Uterus (tissue), 4 donors: ENCODE data around the gene RELL2. TPM values are rescaled to one million over a fixed set of nuclear protein-coding genes. Genes with fewer than 3 reads are reported as not detected.

ENCODE experiments used
- DNase-seq, 2 donors: peaks; one replicate each; pipeline ENCODE4 v3.0.0-alpha.2; 2019 to 2020
- H3K27ac ChIP-seq, 2 donors: fragments of 200-600 bp; sonication (generic); 1 replicate in 1 of 2; 2 replicates in 1 of 2; pipeline ENCODE4 v1.5.1; 2016 to 2018
- H3K27me3 ChIP-seq, 2 donors: fragments of 200-600 bp; sonication (generic); one replicate each; pipeline ENCODE4 v1.5.1; 2018 to 2019; ENCODE audit warnings: control low read depth in 1 of 2
- H3K36me3 ChIP-seq, 2 donors: fragments of 200-600 bp; sonication (generic); one replicate each; pipeline ENCODE4 v1.5.1; 2019; ENCODE audit warnings: control low read depth in 1 of 2
- H3K4me1 ChIP-seq, 2 donors: fragments of 200-600 bp; sonication (generic); one replicate each; pipeline ENCODE4 v1.5.1; 2018 to 2019; ENCODE audit warnings: control low read depth in 1 of 2
- H3K4me3 ChIP-seq, 2 donors: fragments of 200-600 bp; sonication (generic); 1 replicate in 1 of 2; 2 replicates in 1 of 2; pipeline ENCODE4 v1.5.1; 2018 to 2019; ENCODE audit warnings: mild to moderate bottlenecking in 1 of 2
- H3K9me3 ChIP-seq, 2 donors: fragments of 200-600 bp; sonication (generic); one replicate each; pipeline ENCODE4 v1.5.1; 2019; ENCODE audit warnings: control low read depth in 1 of 2
- POLR2A ChIP-seq, 2 donors: fragments of 450-650 bp; IDR thresholded peaks; one replicate each; pipeline ENCODE4 v1.6.1; 2016; ENCODE audit warnings: antibody characterized with exemption in 2 of 2, mild to moderate bottlenecking in 1 of 2, moderate library complexity in 1 of 2
- intact Hi-C: fragments of 100-400 bp; cut with DNase I; formaldehyde crosslinking; loops from one replicate; pipeline ENCODE4 v1.15.1; 2023; ENCODE audit warnings: low total_unique reads
- total RNA-seq, 4 donors: library from RNA; depleted of rRNA in 3 of 4; stranded (reverse); fragments of >200 nt in 3 of 4; gene quantifications; one replicate each; pipeline versions ENCODE4 v1.1.0 to v1.2.4, GENCODE V29; 2014 to 2023
- TF ChIP-seq, protein P1 (sequence below), 4 experiments: fragments of 200-600 bp in 2 of 4; fragments of 450-650 bp in 2 of 4; sonication (generic) in 2 of 4; IDR thresholded peaks; one replicate each; pipeline ENCODE4 v1.5.1; 2016 to 2019; ENCODE audit warnings: antibody characterized with exemption in 4 of 4, mild to moderate bottlenecking in 2 of 4, moderate library complexity in 1 of 4
- donor health status: DM: yes; HTN: yes; CAD: no.

The RELL2 gene
- total RNA-seq, 4 donors from 2014 or later = 0.35 to 1.7 TPM; not detected in 2

DNA sequence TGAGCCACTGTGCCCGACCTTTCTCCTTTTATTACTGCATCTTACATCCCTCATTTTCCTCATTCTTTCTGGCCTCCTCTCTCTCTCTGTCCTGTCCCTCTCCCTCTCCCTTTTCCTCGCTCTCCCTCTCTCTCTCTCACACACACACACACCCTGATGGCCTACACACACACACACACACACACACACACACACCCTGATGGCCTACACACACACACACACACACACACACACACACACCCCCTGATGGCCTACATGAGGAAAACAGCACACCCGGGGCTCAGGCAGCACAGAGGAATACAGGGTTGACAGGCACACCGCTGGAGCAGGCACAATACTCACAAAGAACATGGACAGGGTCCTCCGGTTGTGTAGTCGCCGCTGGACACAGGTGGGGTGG, 18.2 kb downstream of the RELL2 start:
- no peak for TF ChIP-seq POLR2A (IDR thresholded peaks at IDR 0.05)
- TF ChIP-seq, protein P1, sequence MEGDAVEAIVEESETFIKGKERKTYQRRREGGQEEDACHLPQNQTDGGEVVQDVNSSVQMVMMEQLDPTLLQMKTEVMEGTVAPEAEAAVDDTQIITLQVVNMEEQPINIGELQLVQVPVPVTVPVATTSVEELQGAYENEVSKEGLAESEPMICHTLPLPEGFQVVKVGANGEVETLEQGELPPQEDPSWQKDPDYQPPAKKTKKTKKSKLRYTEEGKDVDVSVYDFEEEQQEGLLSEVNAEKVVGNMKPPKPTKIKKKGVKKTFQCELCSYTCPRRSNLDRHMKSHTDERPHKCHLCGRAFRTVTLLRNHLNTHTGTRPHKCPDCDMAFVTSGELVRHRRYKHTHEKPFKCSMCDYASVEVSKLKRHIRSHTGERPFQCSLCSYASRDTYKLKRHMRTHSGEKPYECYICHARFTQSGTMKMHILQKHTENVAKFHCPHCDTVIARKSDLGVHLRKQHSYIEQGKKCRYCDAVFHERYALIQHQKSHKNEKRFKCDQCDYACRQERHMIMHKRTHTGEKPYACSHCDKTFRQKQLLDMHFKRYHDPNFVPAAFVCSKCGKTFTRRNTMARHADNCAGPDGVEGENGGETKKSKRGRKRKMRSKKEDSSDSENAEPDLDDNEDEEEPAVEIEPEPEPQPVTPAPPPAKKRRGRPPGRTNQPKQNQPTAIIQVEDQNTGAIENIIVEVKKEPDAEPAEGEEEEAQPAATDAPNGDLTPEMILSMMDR (IDR thresholded peaks at IDR 0.05) = no peak
- intact Hi-C loops = no loop called here
- H3K27me3 ChIP-seq = no peaks in the 10 kb centered on the region
- no peaks in the 10 kb centered on the region for H3K9me3 ChIP-seq
- H3K4me1 ChIP-seq = no peaks in the 10 kb centered on the region
- no peak overlapping the region for H3K4me3 ChIP-seq
- H3K36me3 ChIP-seq = no peaks in the 10 kb centered on the region
- H3K27ac ChIP-seq = no peak overlapping the region
- no peak for DNase-seq

DNA sequence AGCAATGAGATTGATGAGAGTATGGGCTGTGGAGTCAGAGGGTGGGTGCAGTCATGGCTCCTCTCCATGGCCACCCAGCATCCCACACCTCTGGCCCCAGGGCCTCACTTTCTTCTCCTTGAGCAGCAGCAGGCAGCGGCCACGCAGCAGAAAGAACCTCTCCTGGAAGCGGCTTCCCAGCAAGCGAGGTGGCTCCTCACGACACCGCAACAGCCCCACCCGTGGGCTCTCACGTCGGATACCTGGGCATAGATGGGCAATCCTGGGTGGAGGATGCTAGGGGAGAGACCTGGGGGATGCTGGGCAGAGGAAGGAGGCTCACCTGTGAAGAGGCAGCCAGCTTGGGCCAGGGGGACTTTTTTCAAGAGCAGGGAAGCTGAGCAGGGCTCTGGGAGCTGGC, 19.6 kb downstream of the RELL2 start:
- TF ChIP-seq, protein P1 (IDR thresholded peaks at IDR 0.05) = no peak
- no peak for TF ChIP-seq POLR2A (IDR thresholded peaks at IDR 0.05)
- no peaks in the 10 kb centered on the region for H3K27me3 ChIP-seq

DNA sequence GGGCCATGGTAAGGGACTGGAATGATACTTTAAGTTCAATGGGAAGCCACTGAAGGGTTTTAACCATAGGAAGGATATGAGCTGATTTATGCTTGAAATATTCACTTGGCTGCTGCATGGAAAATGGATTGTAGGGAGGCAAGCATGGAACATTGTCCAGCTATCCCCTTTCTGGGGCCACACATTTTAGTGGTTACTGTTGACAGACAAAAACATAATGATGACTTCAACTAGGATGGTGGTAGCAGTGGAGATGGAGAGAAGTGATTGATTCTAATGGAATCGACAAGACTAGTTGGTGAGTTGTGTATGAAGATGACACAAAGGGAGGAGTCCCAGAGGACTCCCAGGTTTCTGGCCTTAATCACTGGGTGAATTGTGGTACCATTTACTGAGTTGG, 20.6 kb downstream of the RELL2 start:
- H3K27me3 ChIP-seq = no peaks in the 10 kb centered on the region
- H3K4me3 ChIP-seq = no peak overlapping the region
- intact Hi-C loops = no loop called here
- H3K9me3 ChIP-seq = no peaks in the 10 kb centered on the region
- no peaks in the 10 kb centered on the region for H3K4me1 ChIP-seq
- no peak for DNase-seq
- no peaks in the 10 kb centered on the region for H3K36me3 ChIP-seq
- TF ChIP-seq, protein P1 (IDR thresholded peaks at IDR 0.05) = no peak
- TF ChIP-seq POLR2A (IDR thresholded peaks at IDR 0.05) = no peak
- no peak overlapping the region for H3K27ac ChIP-seq

More for the DNA sequence above, 19.6 kb downstream of the RELL2 start:
- H3K36me3 ChIP-seq = no peaks in the 10 kb centered on the region
- no peak overlapping the region for H3K4me3 ChIP-seq
- H3K4me1 ChIP-seq = no peaks in the 10 kb centered on the region
- intact Hi-C loops = no loop called here
- H3K27ac ChIP-seq = no peak overlapping the region
- no peak for DNase-seq
- H3K9me3 ChIP-seq = no peaks in the 10 kb centered on the region

DNA sequence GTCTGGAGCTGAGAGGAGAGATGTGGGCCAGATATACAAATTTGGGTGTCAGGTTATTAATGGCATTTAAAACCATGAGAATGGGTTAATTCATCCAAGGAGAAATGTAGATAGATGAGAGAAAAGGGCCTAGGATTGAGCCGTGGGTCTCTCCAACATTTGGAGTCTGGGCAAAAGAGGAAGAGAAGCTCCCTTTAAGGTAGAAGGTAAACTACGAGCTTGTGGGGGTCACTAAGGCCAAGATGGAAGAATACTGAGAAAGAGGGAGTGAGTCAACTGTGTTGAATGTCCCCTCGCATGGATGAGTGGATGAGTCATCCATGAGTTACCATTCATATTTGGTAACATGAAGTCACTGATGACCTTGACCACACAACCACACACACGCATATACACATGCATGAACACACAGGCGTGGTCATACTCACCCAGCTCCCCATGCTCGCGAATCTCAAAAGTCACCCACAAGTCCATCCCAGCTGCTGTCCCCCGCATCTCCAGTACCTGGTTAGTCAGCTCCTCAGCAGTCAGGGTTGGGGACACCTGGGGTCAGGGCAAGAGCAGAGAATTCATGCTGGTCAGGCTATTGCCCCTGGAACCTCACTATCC, 21.2 kb downstream of the RELL2 start:
- no peak for DNase-seq
- Histone ChIP-seq H3K4me3 (no peak overlapping the region), H3K4me1 (no peaks in the 10 kb centered on the region), H3K36me3 (no peaks in the 10 kb centered on the region), H3K9me3 (no peaks in the 10 kb centered on the region), H3K27ac (no peak overlapping the region), H3K27me3 (no peaks in the 10 kb centered on the region)
- intact Hi-C loops = no loop called here
- TF ChIP-seq POLR2A (IDR thresholded peaks at IDR 0.05) = no peak
- TF ChIP-seq, protein P1 (IDR thresholded peaks at IDR 0.05) = no peak

DNA sequence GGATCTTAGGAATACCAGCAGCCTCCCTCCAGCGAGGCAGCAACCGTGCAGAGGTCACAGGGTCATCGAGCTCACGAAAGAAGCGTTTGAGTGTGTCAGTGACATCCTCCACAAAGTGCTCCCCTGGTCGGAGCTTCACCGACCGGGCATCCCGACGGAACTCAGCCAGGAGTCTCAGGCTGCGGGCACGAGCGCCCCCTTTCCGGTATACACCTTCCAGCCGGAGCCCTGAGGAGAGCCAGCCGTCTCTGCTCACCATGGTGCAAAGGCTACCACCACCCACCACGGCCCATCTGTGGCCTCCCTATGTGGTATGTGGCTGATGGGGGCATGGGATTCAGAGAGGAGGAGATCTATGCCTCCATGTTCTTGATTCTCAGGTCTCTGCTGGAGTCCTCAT, 25.2 kb downstream of the RELL2 start:
- no peaks in the 10 kb centered on the region for H3K27me3 ChIP-seq
- DNase-seq = no peak
- no peak for TF ChIP-seq POLR2A (IDR thresholded peaks at IDR 0.05)
- TF ChIP-seq, protein P1 (IDR thresholded peaks at IDR 0.05) = no peak

More for the DNA sequence above, 25.2 kb downstream of the RELL2 start:
- H3K36me3 ChIP-seq = no peaks in the 10 kb centered on the region
- no peak overlapping the region for H3K27ac ChIP-seq
- intact Hi-C loops = no loop called here
- no peaks in the 10 kb centered on the region for H3K4me1 ChIP-seq
- no peaks in the 10 kb centered on the region for H3K9me3 ChIP-seq
- no peak overlapping the region for H3K4me3 ChIP-seq
